ENCODE data around the gene LAMA4.

Gene LAMA4

GRCh38 chr6:112234601-112235000, 19.8 kb downstream of the LAMA4 start:
- DNase-seq, result no peak

GRCh38 chr6:112233847-112234246, 20.5 kb downstream of the LAMA4 start:
- no peak for DNase-seq

GRCh38 chr6:112232845-112233256, 21.5 kb downstream of the LAMA4 start:
- DNase-seq, result no peak

GRCh38 chr6:112231594-112232060, 22.7 kb downstream of the LAMA4 start:
- peak; percentile 45 for DNase-seq

- DNase-seq, result no peak
Measured at GRCh38 chr6:112231164-112231563, 23.2 kb downstream of the LAMA4 start.

- no peak for DNase-seq
Measured at GRCh38 chr6:112228480-112229332, 25.7 kb downstream of the LAMA4 start.

GRCh38 chr6:112227992-112228391, 26.4 kb downstream of the LAMA4 start:
- DNase-seq, result no peak

- no peak for DNase-seq
Measured at GRCh38 chr6:112227411-112227810, 27.0 kb downstream of the LAMA4 start.

GRCh38 chr6:112225691-112226090, 28.7 kb downstream of the LAMA4 start:
- no peak for DNase-seq

GRCh38 chr6:112224088-112224487, 30.3 kb downstream of the LAMA4 start:
- no peak for DNase-seq

- no peak for DNase-seq
Measured at GRCh38 chr6:112223070-112223861, 31.1 kb downstream of the LAMA4 start.

- DNase-seq, result no peak
Measured at GRCh38 chr6:112221981-112222852, 32.1 kb downstream of the LAMA4 start.

GRCh38 chr6:112221561-112221960, 32.8 kb downstream of the LAMA4 start:
- no peak for DNase-seq

GRCh38 chr6:112218563-112218962, 35.8 kb downstream of the LAMA4 start:
- no peak for DNase-seq

- no peak for DNase-seq
Measured at GRCh38 chr6:112216662-112217551, 37.5 kb downstream of the LAMA4 start.

GRCh38 chr6:112215488-112216284, 38.7 kb downstream of the LAMA4 start:
- DNase-seq, result no peak

GRCh38 chr6:112214739-112215269, 39.6 kb downstream of the LAMA4 start:
- DNase-seq, result peak; percentile 74

- no peak for DNase-seq
Measured at GRCh38 chr6:112210852-112211251, 43.5 kb downstream of the LAMA4 start.

- no peak for DNase-seq
Measured at GRCh38 chr6:112209131-112209530, 45.2 kb downstream of the LAMA4 start.

GRCh38 chr6:112207776-112208175, 46.6 kb downstream of the LAMA4 start:
- DNase-seq, result no peak

GRCh38 chr6:112207131-112207530, 47.2 kb downstream of the LAMA4 start:
- DNase-seq, result no peak

Data from NCI-H748 treated with DMSO at 0.1 percent for 48 hours (cell line).